ENCODE measurements around the gene OTULIN.

The OTULIN gene

GRCh38 chr5:14696851-14697250 lies 32.3 kb downstream of the OTULIN start:
- no peak for DNase-seq (ENCODE audit: low spot score)

- no peak for DNase-seq (ENCODE audit: low spot score)
Observed at GRCh38 chr5:14698495-14698894, 34.0 kb downstream of the OTULIN start.

- no peak for DNase-seq (ENCODE audit: low spot score)
Observed at GRCh38 chr5:14699159-14699558, 34.6 kb downstream of the OTULIN start.

GRCh38 chr5:14699807-14700400 lies 35.4 kb downstream of the OTULIN start:
- DNase-seq (ENCODE audit: low spot score), result no peak

GRCh38 chr5:14700478-14701436 lies 36.2 kb downstream of the OTULIN start:
- DNase-seq (ENCODE audit: low spot score), result no peak

GRCh38 chr5:14701556-14701955 lies 37.0 kb downstream of the OTULIN start:
- no peak for DNase-seq (ENCODE audit: low spot score)

GRCh38 chr5:14702238-14702839 lies 37.8 kb downstream of the OTULIN start:
- no peak for DNase-seq (ENCODE audit: low spot score)

GRCh38 chr5:14705556-14705955 lies 41.0 kb downstream of the OTULIN start:
- DNase-seq (ENCODE audit: low spot score), result no peak

- no peak for DNase-seq (ENCODE audit: low spot score)
Observed at GRCh38 chr5:14706615-14707021, 42.1 kb downstream of the OTULIN start.

- no peak for DNase-seq (ENCODE audit: low spot score)
Observed at GRCh38 chr5:14707811-14708390, 43.4 kb downstream of the OTULIN start.

GRCh38 chr5:14708551-14708950 lies 44.0 kb downstream of the OTULIN start:
- no peak for DNase-seq (ENCODE audit: low spot score)

GRCh38 chr5:14710313-14710994 lies 45.9 kb downstream of the OTULIN start:
- DNase-seq (ENCODE audit: low spot score), result no peak

GRCh38 chr5:14712131-14712530 lies 47.6 kb downstream of the OTULIN start:
- no peak for DNase-seq (ENCODE audit: low spot score)

- no peak for DNase-seq (ENCODE audit: low spot score)
Observed at GRCh38 chr5:14712666-14713065, 48.1 kb downstream of the OTULIN start.

GRCh38 chr5:14713476-14714390 lies 49.2 kb downstream of the OTULIN start:
- no peak for DNase-seq (ENCODE audit: low spot score)

- no peak for DNase-seq (ENCODE audit: low spot score)
Observed at GRCh38 chr5:14714706-14715105, 50.2 kb downstream of the OTULIN start.

GRCh38 chr5:14715481-14715880 lies 51.0 kb downstream of the OTULIN start:
- DNase-seq (ENCODE audit: low spot score), result no peak

- DNase-seq (ENCODE audit: low spot score), result no peak
Observed at GRCh38 chr5:14716755-14717752, 52.5 kb downstream of the OTULIN start.

- DNase-seq (ENCODE audit: low spot score), result no peak
Observed at GRCh38 chr5:14718778-14719177, 54.3 kb downstream of the OTULIN start.
